Suprapubic skin (tissue), 4 donors: ENCODE measurements around the gene FUCA1. TPM values are rescaled to one million over a fixed set of nuclear protein-coding genes. Genes with fewer than 3 reads are reported as not detected.

Experiments
- DNase-seq, 2 donors: peaks; one replicate each; pipeline ENCODE4 v3.0.0-alpha.2; 2019; ENCODE audit warnings: low spot score in 2 of 2
- H3K27ac ChIP-seq: fragments of 200-600 bp; sonication (generic); one replicate; pipeline ENCODE4 v1.5.1; 2019
- H3K27me3 ChIP-seq: fragments of 200-600 bp; sonication (generic); one replicate; pipeline ENCODE4 v1.5.1; 2019
- H3K36me3 ChIP-seq: fragments of 200-600 bp; sonication (generic); one replicate; pipeline ENCODE4 v1.5.1; 2019
- H3K4me1 ChIP-seq: fragments of 200-600 bp; sonication (generic); one replicate; pipeline ENCODE4 v1.5.1; 2019
- H3K4me3 ChIP-seq: fragments of 200-600 bp; sonication (generic); one replicate; pipeline ENCODE4 v1.5.1; 2019; ENCODE audit warnings: mild to moderate bottlenecking
- H3K9me3 ChIP-seq: fragments of 200-600 bp; sonication (generic); one replicate; pipeline ENCODE4 v1.5.1; 2019
- CTCF ChIP-seq, 2 donors: fragments of 200-600 bp in 1 of 2; fragments of 450-650 bp in 1 of 2; sonication (generic) in 1 of 2; IDR thresholded peaks; one replicate each; pipeline ENCODE4 v1.5.1; 2016 to 2019; ENCODE audit warnings: antibody characterized with exemption in 2 of 2, mild to moderate bottlenecking in 1 of 2, moderate library complexity in 1 of 2
- EP300 ChIP-seq: sonication (generic); formaldehyde crosslinking; IDR thresholded peaks from one replicate; pipeline ENCODE4 v1.6.1; 2017; ENCODE audit warnings: antibody characterized with exemption
- POLR2A ChIP-seq, 2 donors: fragments of 450-650 bp; IDR thresholded peaks; one replicate each; pipeline ENCODE4 v1.6.1; 2017; ENCODE audit warnings: antibody characterized with exemption in 2 of 2, mild to moderate bottlenecking in 2 of 2, moderate library complexity in 2 of 2
- POLR2AphosphoS5 ChIP-seq, 3 donors: sonication (generic); formaldehyde crosslinking; IDR thresholded peaks; one replicate each; pipeline ENCODE4 v1.6.1; 2017; ENCODE audit warnings: antibody characterized with exemption in 3 of 3
- WGBS: methylation state at CpG from one replicate; pipeline ENCODE4 v1.1.5; 2018; 5-methylcytosine and 5-hydroxymethylcytosine counted together
- total RNA-seq, 4 donors: library from RNA; depleted of rRNA; stranded (reverse); fragments of >200 nt; gene quantifications; one replicate each; pipeline ENCODE4 v1.1.0, GENCODE V29; 2016

Gene FUCA1
- total RNA-seq, 4 donors from 2014 or later, result 11.8 to 17.6 (median 13.8) TPM

GRCh38 chr1:23801876-23802275 lies 66.2 kb downstream of the FUCA1 start:
- TF ChIP-seq CTCF (IDR thresholded peaks at IDR 0.05) (no peak), POLR2A (IDR thresholded peaks at IDR 0.05) (no peak), EP300 (no peak), POLR2AphosphoS5 (IDR thresholded peaks at IDR 0.05) (no peak)
- Histone ChIP-seq H3K4me1 (peaks cover 29% of the 10 kb centered on the region), H3K9me3 (no peaks in the 10 kb centered on the region), H3K4me3 (peak overlapping the region; percentile 95), H3K27me3 (no peaks in the 10 kb centered on the region), H3K27ac (peak overlapping the region; percentile 93), H3K36me3 (peaks cover 17% of the 10 kb centered on the region)
- no peak for DNase-seq
- WGBS, result 20% methylated on average over 5 of the region's 10 CpGs

GRCh38 chr1:23801338-23801748 lies 66.7 kb downstream of the FUCA1 start:
- DNase-seq, result no peak

GRCh38 chr1:23800400-23801337 lies 67.4 kb downstream of the FUCA1 start, which contains the start of gene GALE:
TSS of gene GALE (minus strand) at chr1:23800754. CDS start at chr1:23799007, 1,747 bp downstream.
- TF ChIP-seq EP300 (no peak), POLR2AphosphoS5 (IDR thresholded peaks at IDR 0.05) (peak; percentile 21 to 91 (median 38)), CTCF (IDR thresholded peaks at IDR 0.05) (no peak), POLR2A (IDR thresholded peaks at IDR 0.05) (peak in 1 of 2 donors; percentile 78)
- peak; percentile 99 for DNase-seq
- no peaks in the 10 kb centered on the region for H3K27me3 ChIP-seq
- peak within 1 kb of the TSS; percentile 93 for H3K27ac ChIP-seq
- peaks cover 28% of the 10 kb centered on the region for H3K36me3 ChIP-seq
- 0% methylated on average over 57 of the region's 82 CpGs for WGBS
- peak within 1 kb of the TSS; percentile 95 for H3K4me3 ChIP-seq
- no peaks in the 10 kb centered on the region for H3K9me3 ChIP-seq
- peaks cover 32% of the 10 kb centered on the region for H3K4me1 ChIP-seq

More at GRCh38 chr1:23801338-23801748, 66.7 kb downstream of the FUCA1 start:
- Histone ChIP-seq H3K27ac (peak overlapping the region; percentile 93), H3K9me3 (no peaks in the 10 kb centered on the region), H3K4me3 (peak overlapping the region; percentile 95), H3K36me3 (peaks cover 21% of the 10 kb centered on the region), H3K27me3 (no peaks in the 10 kb centered on the region), H3K4me1 (peaks cover 32% of the 10 kb centered on the region)
- TF ChIP-seq EP300 (no peak), POLR2A (IDR thresholded peaks at IDR 0.05) (no peak), POLR2AphosphoS5 (IDR thresholded peaks at IDR 0.05) (no peak), CTCF (IDR thresholded peaks at IDR 0.05) (no peak)
- WGBS, result 5% methylated on average over 18 of the region's 19 CpGs

GRCh38 chr1:23799570-23800399 lies 68.3 kb downstream of the FUCA1 start:
- Histone ChIP-seq H3K4me3 (peak overlapping the region; percentile 95), H3K36me3 (peaks cover 35% of the 10 kb centered on the region), H3K9me3 (no peaks in the 10 kb centered on the region), H3K27me3 (no peaks in the 10 kb centered on the region), H3K4me1 (peaks cover 32% of the 10 kb centered on the region), H3K27ac (peak overlapping the region; percentile 93)
- no peak for TF ChIP-seq POLR2A (IDR thresholded peaks at IDR 0.05)
- peak in 1 of 3 donors; percentile 54 for TF ChIP-seq POLR2AphosphoS5 (IDR thresholded peaks at IDR 0.05)
- WGBS, result no CpG with 5 or more reads among the region's 48 CpGs
- peak in 1 of 2 donors; percentile 81 for DNase-seq

GRCh38 chr1:23799255-23799569 lies 68.9 kb downstream of the FUCA1 start:
- TF ChIP-seq CTCF (IDR thresholded peaks at IDR 0.05), result no peak
- no peak for TF ChIP-seq POLR2A (IDR thresholded peaks at IDR 0.05)
- TF ChIP-seq POLR2AphosphoS5 (IDR thresholded peaks at IDR 0.05), result no peak
- TF ChIP-seq EP300, result no peak
- Histone ChIP-seq H3K27me3 (no peaks in the 10 kb centered on the region), H3K4me1 (peaks cover 32% of the 10 kb centered on the region), H3K4me3 (peak overlapping the region; percentile 95), H3K9me3 (no peaks in the 10 kb centered on the region), H3K36me3 (peaks cover 40% of the 10 kb centered on the region), H3K27ac (peak overlapping the region; percentile 93)
- WGBS, result 55% methylated on average over 6 of the region's 7 CpGs
- no peak for DNase-seq
